Measurements from ENCODE around the gene PRKCD. TPM values are rescaled to one million over a fixed set of nuclear protein-coding genes. Genes with fewer than 3 reads are reported as not detected.

Gene PRKCD
- total RNA-seq, 1 donor from 2014 or later = 9.9 TPM

- Mint-ChIP-seq H3K27ac (ENCODE audit: unreplicated experiment) (no peak overlapping the region), H3K4me1 (ENCODE audit: unreplicated experiment) (peaks cover 12% of the 10 kb centered on the region), H3K4me3 (ENCODE audit: unreplicated experiment) (no peak overlapping the region), H3K9me3 (ENCODE audit: unreplicated experiment) (no peaks in the 10 kb centered on the region), H3K36me3 (ENCODE audit: low read depth, unreplicated experiment) (peaks cover 44% of the 10 kb centered on the region), H3K27me3 (ENCODE audit: unreplicated experiment) (no peaks in the 10 kb centered on the region)
- DNase-seq (ENCODE audit: low spot score) = no peak
- no peak for TF ChIP-seq CTCF (IDR thresholded peaks at IDR 0.05; ENCODE audit: unreplicated experiment)
Observed at GRCh38 chr3:53230041-53230621, 69.1 kb downstream of the PRKCD start.

GRCh38 chr3:53230789-53231188, 69.8 kb downstream of the PRKCD start:
- Mint-ChIP-seq H3K27ac (ENCODE audit: unreplicated experiment) (no peak overlapping the region), H3K36me3 (ENCODE audit: low read depth, unreplicated experiment) (peaks cover 37% of the 10 kb centered on the region), H3K4me3 (ENCODE audit: unreplicated experiment) (no peak overlapping the region), H3K27me3 (ENCODE audit: unreplicated experiment) (no peaks in the 10 kb centered on the region), H3K4me1 (ENCODE audit: unreplicated experiment) (peaks cover 12% of the 10 kb centered on the region), H3K9me3 (ENCODE audit: unreplicated experiment) (no peaks in the 10 kb centered on the region)
- DNase-seq (ENCODE audit: low spot score) = no peak
- no peak for TF ChIP-seq CTCF (IDR thresholded peaks at IDR 0.05; ENCODE audit: unreplicated experiment)

DNA sequence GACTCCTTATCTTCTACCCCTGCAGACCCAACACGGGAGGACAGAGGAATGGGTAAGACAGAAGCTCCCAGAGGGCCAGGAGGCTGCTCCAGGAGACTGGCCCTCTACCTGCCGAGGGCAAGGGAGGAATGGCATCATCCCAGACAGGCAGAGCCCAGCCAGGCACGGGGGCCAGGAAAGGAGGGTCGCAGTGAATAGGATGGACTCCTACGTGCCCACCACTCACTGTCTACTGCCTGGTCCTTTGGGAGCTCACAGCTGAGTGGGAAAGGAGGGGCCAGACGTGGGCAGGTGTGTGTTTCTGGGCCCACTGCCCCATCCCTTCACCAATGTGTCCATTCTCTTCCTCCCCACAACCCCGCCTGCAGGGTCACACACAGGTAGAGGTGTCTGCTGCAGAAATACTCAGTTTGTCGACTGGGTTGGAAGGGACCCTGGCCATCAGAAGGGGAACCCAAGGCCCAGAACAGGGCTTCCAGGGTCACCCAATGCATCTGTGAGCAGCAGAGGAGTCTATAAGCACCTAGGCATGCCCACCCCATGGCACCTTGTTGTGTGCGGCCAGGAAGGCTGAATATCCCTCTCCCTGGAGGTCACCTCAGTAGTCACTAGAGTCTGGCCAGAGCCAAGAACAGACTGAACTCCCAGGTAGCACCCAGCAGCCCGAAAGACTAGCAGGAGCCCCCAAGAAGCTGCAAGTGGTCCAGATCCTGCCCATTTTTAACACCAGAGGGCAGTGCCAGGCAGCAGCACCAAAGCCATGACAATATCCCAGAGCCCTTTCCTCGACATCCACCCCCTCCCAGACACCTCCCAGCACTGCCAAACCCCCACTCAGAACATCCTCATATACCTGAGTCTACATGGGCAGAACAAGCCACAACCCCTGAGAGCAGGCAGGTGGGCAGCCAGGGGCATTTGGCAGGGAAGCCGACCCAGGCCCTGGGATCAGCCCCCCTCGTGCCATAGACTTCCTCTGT, 70.8 kb downstream of the PRKCD start:
- Mint-ChIP-seq H3K27ac (ENCODE audit: unreplicated experiment) (no peak overlapping the region), H3K9me3 (ENCODE audit: unreplicated experiment) (no peaks in the 10 kb centered on the region), H3K4me1 (ENCODE audit: unreplicated experiment) (peaks cover 12% of the 10 kb centered on the region), H3K4me3 (ENCODE audit: unreplicated experiment) (no peak overlapping the region), H3K27me3 (ENCODE audit: unreplicated experiment) (no peaks in the 10 kb centered on the region), H3K36me3 (ENCODE audit: low read depth, unreplicated experiment) (peaks cover 34% of the 10 kb centered on the region)
- DNase-seq (ENCODE audit: low spot score) = no peak
- no peak for TF ChIP-seq CTCF (IDR thresholded peaks at IDR 0.05; ENCODE audit: unreplicated experiment)

DNA sequence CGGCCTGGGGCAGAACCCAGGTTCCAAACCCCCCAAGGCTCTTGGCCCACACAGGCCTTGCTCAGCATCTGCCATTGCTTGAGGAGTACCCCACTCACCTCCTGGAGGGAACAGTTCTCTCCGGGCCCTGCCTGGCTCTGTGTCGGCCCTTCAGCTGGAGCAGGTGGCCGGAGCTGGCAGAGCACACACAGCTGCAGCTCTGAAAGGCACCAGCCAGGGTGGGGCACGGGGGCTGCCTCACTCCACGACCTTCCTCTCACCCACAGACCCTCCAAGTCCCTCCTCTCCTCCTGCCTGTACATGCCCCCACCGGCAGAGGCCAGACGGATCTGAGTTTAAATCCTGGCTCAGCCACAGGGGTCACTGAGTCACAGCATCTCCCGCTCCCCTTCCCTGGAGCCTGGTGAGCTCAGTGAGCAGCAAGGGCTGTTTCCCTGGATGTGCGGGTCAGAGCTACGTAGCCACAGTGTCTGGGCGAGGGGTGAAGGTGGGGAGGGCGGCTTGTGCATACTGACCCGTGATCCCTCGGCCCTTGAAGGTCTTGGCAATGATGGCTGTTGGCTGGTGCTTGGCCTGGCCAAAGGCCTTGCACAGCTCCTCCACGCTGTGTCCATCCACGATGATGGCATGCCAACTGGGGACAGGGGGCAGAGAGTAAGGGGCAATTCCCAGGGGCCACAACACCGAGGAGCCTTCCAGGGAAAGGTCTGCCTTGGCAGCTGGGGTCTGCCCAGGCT, 71.8 kb downstream of the PRKCD start:
- no peaks in the 10 kb centered on the region for H3K9me3 Mint-ChIP-seq (ENCODE audit: unreplicated experiment)
- TF ChIP-seq CTCF (IDR thresholded peaks at IDR 0.05; ENCODE audit: unreplicated experiment) = no peak
- no peak for DNase-seq (ENCODE audit: low spot score)
- H3K27me3 Mint-ChIP-seq (ENCODE audit: unreplicated experiment) = no peaks in the 10 kb centered on the region
- H3K4me3 Mint-ChIP-seq (ENCODE audit: unreplicated experiment) = no peak overlapping the region
- peaks cover 31% of the 10 kb centered on the region for H3K36me3 Mint-ChIP-seq (ENCODE audit: low read depth, unreplicated experiment)
- peaks cover 12% of the 10 kb centered on the region for H3K4me1 Mint-ChIP-seq (ENCODE audit: unreplicated experiment)
- H3K27ac Mint-ChIP-seq (ENCODE audit: unreplicated experiment) = no peak overlapping the region

All from endothelial cell (in vitro differentiated cells).